Peyer's patch (tissue), 4 donors: ENCODE measurements around the gene NDUFB11. TPM values are rescaled to one million over a fixed set of nuclear protein-coding genes. Genes with fewer than 3 reads are reported as not detected.
A peak's percentile ranks its signal among the peaks of the same experiment; 100 is the strongest.

Experiments used
- DNase-seq, 3 donors: peaks; one replicate each; pipeline ENCODE4 v3.0.0-alpha.2; 2017 to 2019
- H3K27ac ChIP-seq, 4 donors: fragments of 200-600 bp; sonication (generic); one replicate each; pipeline ENCODE4 v1.5.1; 2016 to 2019
- H3K27me3 ChIP-seq, 2 donors: fragments of 200-600 bp; sonication (generic); one replicate each; pipeline ENCODE4 v1.5.1; 2019
- H3K36me3 ChIP-seq, 3 donors: fragments of 200-600 bp; sonication (generic); one replicate each; pipeline ENCODE4 v1.5.1; 2016 to 2019
- H3K4me1 ChIP-seq, 4 donors: fragments of 200-600 bp; sonication (generic); one replicate each; pipeline ENCODE4 v1.5.1; 2016 to 2019
- H3K4me3 ChIP-seq, 4 donors: fragments of 200-600 bp; sonication (generic); 1 replicate in 3 of 4; 2 replicates in 1 of 4; pipeline ENCODE4 v1.5.1; 2016 to 2019; ENCODE audit warnings: mild to moderate bottlenecking in 1 of 4
- H3K9me3 ChIP-seq, 4 donors: fragments of 200-600 bp; sonication (generic); one replicate each; pipeline ENCODE4 v1.5.1; 2016 to 2019; ENCODE audit warnings: mild to moderate bottlenecking in 1 of 4
- POLR2A ChIP-seq, 2 donors: fragments of 450-650 bp; IDR thresholded peaks; one replicate each; pipeline ENCODE4 v1.5.1; 2017; ENCODE audit warnings: antibody characterized with exemption in 2 of 2, mild to moderate bottlenecking in 2 of 2, moderate library complexity in 2 of 2
- total RNA-seq, 4 donors: library from RNA; depleted of rRNA; stranded (reverse); fragments of >200 nt; gene quantifications; one replicate each; pipeline ENCODE4 v1.1.0, GENCODE V29; 2016
- TF ChIP-seq, protein P1 (sequence below), 6 experiments: fragments of 450-650 bp in 4 of 6; fragments of 200-600 bp in 2 of 6; sonication (generic) in 1 of 6; IDR thresholded peaks; one replicate each; pipeline ENCODE4 v1.5.1; 2017 to 2019; ENCODE audit warnings: antibody characterized with exemption in 6 of 6, mild to moderate bottlenecking in 3 of 6, moderate library complexity in 1 of 6

The NDUFB11 gene
- 10 to 100 TPM; 42.6 to 60.2 (median 53.5) TPM for total RNA-seq

GRCh38 chrX:47144626-47145394, at the start of gene NDUFB11, which contains the start of gene RBM10:
TSS of gene NDUFB11 (minus strand) at chrX:47144702. CDS start at chrX:47144679, 23 bp downstream.
TSS of gene RBM10 (plus strand) at chrX:47145221. CDS start at chrX:47147482, 2,261 bp downstream.
- Histone ChIP-seq H3K27ac (peak within 1 kb of the TSS; percentile 88 to 97 (median 96)), H3K36me3 (no peaks in the 10 kb centered on the region), H3K9me3 (no peaks in the 10 kb centered on the region), H3K27me3 (no peaks in the 10 kb centered on the region), H3K4me1 (peaks cover 0 to 15% (median 3%) of the 10 kb centered on the region in 4 donors), H3K4me3 (peak within 1 kb of the TSS; percentile 61 to 77 (median 74))
- peak; percentile 45 to 69 for TF ChIP-seq POLR2A (IDR thresholded peaks at IDR 0.05)
- TF ChIP-seq, protein P1, sequence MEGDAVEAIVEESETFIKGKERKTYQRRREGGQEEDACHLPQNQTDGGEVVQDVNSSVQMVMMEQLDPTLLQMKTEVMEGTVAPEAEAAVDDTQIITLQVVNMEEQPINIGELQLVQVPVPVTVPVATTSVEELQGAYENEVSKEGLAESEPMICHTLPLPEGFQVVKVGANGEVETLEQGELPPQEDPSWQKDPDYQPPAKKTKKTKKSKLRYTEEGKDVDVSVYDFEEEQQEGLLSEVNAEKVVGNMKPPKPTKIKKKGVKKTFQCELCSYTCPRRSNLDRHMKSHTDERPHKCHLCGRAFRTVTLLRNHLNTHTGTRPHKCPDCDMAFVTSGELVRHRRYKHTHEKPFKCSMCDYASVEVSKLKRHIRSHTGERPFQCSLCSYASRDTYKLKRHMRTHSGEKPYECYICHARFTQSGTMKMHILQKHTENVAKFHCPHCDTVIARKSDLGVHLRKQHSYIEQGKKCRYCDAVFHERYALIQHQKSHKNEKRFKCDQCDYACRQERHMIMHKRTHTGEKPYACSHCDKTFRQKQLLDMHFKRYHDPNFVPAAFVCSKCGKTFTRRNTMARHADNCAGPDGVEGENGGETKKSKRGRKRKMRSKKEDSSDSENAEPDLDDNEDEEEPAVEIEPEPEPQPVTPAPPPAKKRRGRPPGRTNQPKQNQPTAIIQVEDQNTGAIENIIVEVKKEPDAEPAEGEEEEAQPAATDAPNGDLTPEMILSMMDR (IDR thresholded peaks at IDR 0.05) = peak; percentile 50 to 90 (median 73)
- DNase-seq = peak; percentile 90 to 97 (median 91)

GRCh38 chrX:47193475-47194193, 49.1 kb upstream of the NDUFB11 start, which contains the start of gene UBA1:
TSS of gene UBA1 (plus strand) at chrX:47193829. CDS start at chrX:47198803, 4,974 bp downstream.
- peaks cover 0 to 40% (median 4%) of the 10 kb centered on the region in 4 donors for H3K4me1 ChIP-seq

GRCh38 chrX:47191806-47192401, 47.4 kb upstream of the NDUFB11 start:
- Histone ChIP-seq H3K27me3 (no peaks in the 10 kb centered on the region), H3K27ac (peak overlapping the region in 3 of 4 donors; percentile 53 to 80 (median 74)), H3K4me1 (peaks cover 0 to 25% (median 4%) of the 10 kb centered on the region in 4 donors), H3K9me3 (no peaks in the 10 kb centered on the region), H3K36me3 (no peaks in the 10 kb centered on the region), H3K4me3 (peak overlapping the region; percentile 46 to 58 (median 52))
- peak in 1 of 3 donors; percentile 42 for DNase-seq
- TF ChIP-seq, protein P1 (IDR thresholded peaks at IDR 0.05) = no peak
- TF ChIP-seq POLR2A (IDR thresholded peaks at IDR 0.05) = no peak

More at GRCh38 chrX:47193475-47194193, 49.1 kb upstream of the NDUFB11 start, which contains the start of gene UBA1:
- DNase-seq = peak; percentile 87 to 99 (median 98)
- TF ChIP-seq POLR2A (IDR thresholded peaks at IDR 0.05) = peak; percentile 55 to 89
- TF ChIP-seq, protein P1 (IDR thresholded peaks at IDR 0.05) = peak; percentile 61 to 98 (median 88)
- peak within 1 kb of the TSS; percentile 92 to 97 (median 96) for H3K27ac ChIP-seq
- peak within 1 kb of the TSS; percentile 78 to 93 (median 84) for H3K4me3 ChIP-seq
- H3K9me3 ChIP-seq = no peaks in the 10 kb centered on the region
- peaks cover 0 to 2% (median 0%) of the 10 kb centered on the region in 3 donors for H3K36me3 ChIP-seq
- no peaks in the 10 kb centered on the region for H3K27me3 ChIP-seq

- Histone ChIP-seq H3K4me1 (peaks cover 0 to 19% (median 4%) of the 10 kb centered on the region in 4 donors), H3K4me3 (peak overlapping the region; percentile 46 to 58 (median 52)), H3K27ac (peak overlapping the region; percentile 53 to 80 (median 65)), H3K9me3 (no peaks in the 10 kb centered on the region), H3K36me3 (peaks cover 0 to 4% (median 0%) of the 10 kb centered on the region in 3 donors), H3K27me3 (no peaks in the 10 kb centered on the region)
- DNase-seq = peak; percentile 47 to 79 (median 56)
- TF ChIP-seq POLR2A (IDR thresholded peaks at IDR 0.05) = no peak
- TF ChIP-seq, protein P1 (IDR thresholded peaks at IDR 0.05) = no peak
These were observed 46.8 kb upstream of the NDUFB11 start for GRCh38 chrX:47191331-47191730.
